WTC11 (cell line): ENCODE measurements around the gene PLXND1. TPM values are rescaled to one million over a fixed set of nuclear protein-coding genes. Genes with fewer than 3 reads are reported as not detected.

Experiments
- ATAC-seq: fragments of 200-7000 bp; cut with Tn5 transposase; 2 replicates; pipeline ENCODE4 v1.10.0; 2021; ENCODE audit warnings: mild to moderate bottlenecking, moderate library complexity
- CTCF ChIA-PET: fragments of 300-600 bp; sonication (Branson Sonifier 250); formaldehyde crosslinking; loops from one replicate; lab custom pipeline; 2021; ENCODE audit warnings: antibody characterized with exemption; lab: Charles Lee
- POLR2A ChIA-PET: fragments of 350-600 bp; sonication (Branson Sonifier 250); formaldehyde crosslinking; loops from one replicate; lab custom pipeline; 2021; ENCODE audit warnings: antibody characterized with exemption; lab: Charles Lee
- DNase-seq: peaks from one replicate; pipeline ENCODE4 v3.0.0; 2021; ENCODE audit warnings: low spot score
- H3K27ac Mint-ChIP-seq: 2 replicates; pipeline ENCODE4 v1.8.0; 2021; ENCODE audit warnings: mixed read lengths
- H3K27me3 Mint-ChIP-seq: 2 replicates; pipeline ENCODE4 v1.8.0; 2021; ENCODE audit warnings: low read depth, mild to moderate bottlenecking, moderate library complexity, mixed read lengths
- H3K36me3 Mint-ChIP-seq: 2 replicates; pipeline ENCODE4 v1.8.0; 2021; ENCODE audit warnings: mixed read lengths
- H3K4me1 Mint-ChIP-seq: 2 replicates; pipeline ENCODE4 v1.8.0; 2022; ENCODE audit warnings: mixed read lengths
- H3K4me3 Mint-ChIP-seq: 2 replicates; pipeline ENCODE4 v1.8.0; 2021; ENCODE audit warnings: mild to moderate bottlenecking, moderate library complexity, mixed read lengths
- H3K9me3 Mint-ChIP-seq: 2 replicates; pipeline ENCODE4 v1.8.0; 2021; ENCODE audit warnings: mixed read lengths
- ATF1 ChIP-seq: sonication (generic); formaldehyde crosslinking; IDR thresholded peaks from 2 replicates; pipeline ENCODE4 v1.8.1; 2023; ENCODE audit warnings: mild to moderate bottlenecking, moderate library complexity, missing genetic modification reagents
- GTF2I ChIP-seq: fragments of 250-450 bp; sonication (Bioruptor Pico); conservative IDR thresholded peaks from 2 replicates; pipeline ENCODE4 v1.4.0; 2021; ENCODE audit warnings: mild to moderate bottlenecking
- IRF2 ChIP-seq: sonication (generic); formaldehyde crosslinking; IDR thresholded peaks from 2 replicates; pipeline ENCODE4 v1.8.0; 2022; ENCODE audit warnings: low read depth, missing genetic modification reagents, borderline replicate concordance
- JUN ChIP-seq: sonication (generic); formaldehyde crosslinking; IDR thresholded peaks from 2 replicates; pipeline ENCODE4 v1.8.0; 2023; ENCODE audit warnings: mild to moderate bottlenecking, missing genetic modification reagents
- NFE2L1 ChIP-seq: sonication (generic); formaldehyde crosslinking; IDR thresholded peaks from 2 replicates; pipeline ENCODE4 v1.8.1; 2023; ENCODE audit warnings: missing genetic modification reagents
- NR2C2 ChIP-seq: sonication (generic); formaldehyde crosslinking; IDR thresholded peaks from 2 replicates; pipeline ENCODE4 v1.8.0; 2022; ENCODE audit warnings: mild to moderate bottlenecking, missing genetic modification reagents
- RELA ChIP-seq: sonication (generic); formaldehyde crosslinking; IDR thresholded peaks from 2 replicates; pipeline ENCODE4 v1.8.1; 2022; ENCODE audit warnings: missing genetic modification reagents, mild to moderate bottlenecking, borderline replicate concordance
- RORB ChIP-seq: fragments of 250-450 bp; sonication (Bioruptor Pico); IDR thresholded peaks from 2 replicates; pipeline ENCODE4 v1.9.0; 2021; ENCODE audit warnings: mild to moderate bottlenecking
- SP1 ChIP-seq: sonication (generic); formaldehyde crosslinking; conservative IDR thresholded peaks from 2 replicates; pipeline ENCODE4 v1.8.1; 2022; ENCODE audit warnings: missing genetic modification reagents
- TP53 ChIP-seq: sonication (generic); formaldehyde crosslinking; IDR thresholded peaks from 2 replicates; pipeline ENCODE4 v1.8.1; 2023; ENCODE audit warnings: mild to moderate bottlenecking, missing genetic modification reagents
- ZNF263 ChIP-seq: sonication (generic); formaldehyde crosslinking; IDR thresholded peaks from 2 replicates; pipeline ENCODE4 v1.8.1; 2022; ENCODE audit warnings: low read depth, mild to moderate bottlenecking, moderate library complexity, missing genetic modification reagents
- ZNF423 ChIP-seq: fragments of 250-450 bp; sonication (Bioruptor Pico); IDR thresholded peaks from 2 replicates; pipeline ENCODE4 v2.1.2; 2022; ENCODE audit warnings: mild to moderate bottlenecking, moderate library complexity
- ZNF671 ChIP-seq: fragments of 250-450 bp; sonication (Bioruptor Pico); IDR thresholded peaks from 2 replicates; pipeline ENCODE4 v1.8.0; 2021; ENCODE audit warnings: mild to moderate bottlenecking
- total RNA-seq: library from RNA; stranded (reverse); gene quantifications from 3 replicates; pipeline ENCODE4 v1.2.3, GENCODE V29; 2021
- TF ChIP-seq, protein P1 (sequence below): sonication (generic); formaldehyde crosslinking; IDR thresholded peaks from 2 replicates; pipeline ENCODE4 v1.8.0; 2022; ENCODE audit warnings: missing genetic modification reagents
- TF ChIP-seq, protein P2 (sequence below): fragments of 250-450 bp; sonication (Bioruptor Pico); IDR thresholded peaks from 2 replicates; pipeline ENCODE4 v1.9.0; 2021; ENCODE audit warnings: mild to moderate bottlenecking
- TF ChIP-seq, protein P3 (sequence below): sonication (generic); formaldehyde crosslinking; IDR thresholded peaks from 2 replicates; pipeline ENCODE4 v1.8.1; 2023; ENCODE audit warnings: mild to moderate bottlenecking, missing genetic modification reagents
- TF ChIP-seq, protein P4 (sequence below): sonication (generic); formaldehyde crosslinking; IDR thresholded peaks from 2 replicates; pipeline ENCODE4 v1.8.1; 2023; ENCODE audit warnings: mild to moderate bottlenecking, missing genetic modification reagents, moderate library complexity
- TF ChIP-seq, protein P5 (sequence below): sonication (generic); formaldehyde crosslinking; IDR thresholded peaks from 2 replicates; pipeline ENCODE4 v1.8.0; 2022; ENCODE audit warnings: mild to moderate bottlenecking, missing genetic modification reagents
- TF ChIP-seq, protein P6 (sequence below): sonication (generic); formaldehyde crosslinking; IDR thresholded peaks from 2 replicates; pipeline ENCODE4 v1.8.0; 2022; ENCODE audit warnings: mild to moderate bottlenecking, missing genetic modification reagents
- TF ChIP-seq, protein P7 (sequence below): sonication (generic); formaldehyde crosslinking; IDR thresholded peaks from 2 replicates; pipeline ENCODE4 v1.8.0; 2023; ENCODE audit warnings: missing genetic modification reagents
- TF ChIP-seq, protein P8 (sequence below): sonication (generic); formaldehyde crosslinking; IDR thresholded peaks from 2 replicates; pipeline ENCODE4 v1.8.0; 2023; ENCODE audit warnings: missing genetic modification reagents, mild to moderate bottlenecking, borderline replicate concordance

Gene PLXND1
- total RNA-seq, 1 experiment from 2014 or later = 56.7 TPM

DNA sequence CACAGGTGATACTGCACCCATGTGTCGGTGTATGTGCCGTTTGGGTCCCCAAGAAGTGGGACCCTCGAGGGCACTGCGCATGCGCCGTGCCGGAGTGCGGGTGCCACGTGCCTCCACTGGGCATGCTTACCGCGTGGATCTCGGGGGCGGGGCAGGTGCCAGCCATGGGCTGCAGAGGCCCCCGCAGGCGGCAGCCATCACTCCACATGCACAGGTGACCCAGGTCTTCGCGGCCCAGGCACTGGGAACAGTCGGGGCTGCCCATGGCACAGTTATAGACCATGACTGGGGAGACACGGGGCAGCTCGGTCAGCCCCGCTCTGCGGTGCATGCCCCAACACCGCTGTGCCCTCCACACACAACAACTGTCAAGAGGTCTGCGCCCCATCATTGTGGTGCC is 32.3 kb downstream of the PLXND1 start (continued):
- TF ChIP-seq, protein P1, sequence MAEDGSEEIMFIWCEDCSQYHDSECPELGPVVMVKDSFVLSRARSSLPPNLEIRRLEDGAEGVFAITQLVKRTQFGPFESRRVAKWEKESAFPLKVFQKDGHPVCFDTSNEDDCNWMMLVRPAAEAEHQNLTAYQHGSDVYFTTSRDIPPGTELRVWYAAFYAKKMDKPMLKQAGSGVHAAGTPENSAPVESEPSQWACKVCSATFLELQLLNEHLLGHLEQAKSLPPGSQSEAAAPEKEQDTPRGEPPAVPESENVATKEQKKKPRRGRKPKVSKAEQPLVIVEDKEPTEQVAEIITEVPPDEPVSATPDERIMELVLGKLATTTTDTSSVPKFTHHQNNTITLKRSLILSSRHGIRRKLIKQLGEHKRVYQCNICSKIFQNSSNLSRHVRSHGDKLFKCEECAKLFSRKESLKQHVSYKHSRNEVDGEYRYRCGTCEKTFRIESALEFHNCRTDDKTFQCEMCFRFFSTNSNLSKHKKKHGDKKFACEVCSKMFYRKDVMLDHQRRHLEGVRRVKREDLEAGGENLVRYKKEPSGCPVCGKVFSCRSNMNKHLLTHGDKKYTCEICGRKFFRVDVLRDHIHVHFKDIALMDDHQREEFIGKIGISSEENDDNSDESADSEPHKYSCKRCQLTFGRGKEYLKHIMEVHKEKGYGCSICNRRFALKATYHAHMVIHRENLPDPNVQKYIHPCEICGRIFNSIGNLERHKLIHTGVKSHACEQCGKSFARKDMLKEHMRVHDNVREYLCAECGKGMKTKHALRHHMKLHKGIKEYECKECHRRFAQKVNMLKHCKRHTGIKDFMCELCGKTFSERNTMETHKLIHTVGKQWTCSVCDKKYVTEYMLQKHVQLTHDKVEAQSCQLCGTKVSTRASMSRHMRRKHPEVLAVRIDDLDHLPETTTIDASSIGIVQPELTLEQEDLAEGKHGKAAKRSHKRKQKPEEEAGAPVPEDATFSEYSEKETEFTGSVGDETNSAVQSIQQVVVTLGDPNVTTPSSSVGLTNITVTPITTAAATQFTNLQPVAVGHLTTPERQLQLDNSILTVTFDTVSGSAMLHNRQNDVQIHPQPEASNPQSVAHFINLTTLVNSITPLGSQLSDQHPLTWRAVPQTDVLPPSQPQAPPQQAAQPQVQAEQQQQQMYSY (CRISPR knock-in tag) = no peak
- TF ChIP-seq ZNF671 (CRISPR knock-in tag) (no peak), IRF2 (no peak), JUN (no peak), RELA (CRISPR knock-in tag) (no peak)
- TF ChIP-seq, protein P2, sequence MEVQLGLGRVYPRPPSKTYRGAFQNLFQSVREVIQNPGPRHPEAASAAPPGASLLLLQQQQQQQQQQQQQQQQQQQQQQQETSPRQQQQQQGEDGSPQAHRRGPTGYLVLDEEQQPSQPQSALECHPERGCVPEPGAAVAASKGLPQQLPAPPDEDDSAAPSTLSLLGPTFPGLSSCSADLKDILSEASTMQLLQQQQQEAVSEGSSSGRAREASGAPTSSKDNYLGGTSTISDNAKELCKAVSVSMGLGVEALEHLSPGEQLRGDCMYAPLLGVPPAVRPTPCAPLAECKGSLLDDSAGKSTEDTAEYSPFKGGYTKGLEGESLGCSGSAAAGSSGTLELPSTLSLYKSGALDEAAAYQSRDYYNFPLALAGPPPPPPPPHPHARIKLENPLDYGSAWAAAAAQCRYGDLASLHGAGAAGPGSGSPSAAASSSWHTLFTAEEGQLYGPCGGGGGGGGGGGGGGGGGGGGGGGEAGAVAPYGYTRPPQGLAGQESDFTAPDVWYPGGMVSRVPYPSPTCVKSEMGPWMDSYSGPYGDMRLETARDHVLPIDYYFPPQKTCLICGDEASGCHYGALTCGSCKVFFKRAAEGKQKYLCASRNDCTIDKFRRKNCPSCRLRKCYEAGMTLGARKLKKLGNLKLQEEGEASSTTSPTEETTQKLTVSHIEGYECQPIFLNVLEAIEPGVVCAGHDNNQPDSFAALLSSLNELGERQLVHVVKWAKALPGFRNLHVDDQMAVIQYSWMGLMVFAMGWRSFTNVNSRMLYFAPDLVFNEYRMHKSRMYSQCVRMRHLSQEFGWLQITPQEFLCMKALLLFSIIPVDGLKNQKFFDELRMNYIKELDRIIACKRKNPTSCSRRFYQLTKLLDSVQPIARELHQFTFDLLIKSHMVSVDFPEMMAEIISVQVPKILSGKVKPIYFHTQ (CRISPR knock-in tag) = no peak
- TF ChIP-seq, protein P3, sequence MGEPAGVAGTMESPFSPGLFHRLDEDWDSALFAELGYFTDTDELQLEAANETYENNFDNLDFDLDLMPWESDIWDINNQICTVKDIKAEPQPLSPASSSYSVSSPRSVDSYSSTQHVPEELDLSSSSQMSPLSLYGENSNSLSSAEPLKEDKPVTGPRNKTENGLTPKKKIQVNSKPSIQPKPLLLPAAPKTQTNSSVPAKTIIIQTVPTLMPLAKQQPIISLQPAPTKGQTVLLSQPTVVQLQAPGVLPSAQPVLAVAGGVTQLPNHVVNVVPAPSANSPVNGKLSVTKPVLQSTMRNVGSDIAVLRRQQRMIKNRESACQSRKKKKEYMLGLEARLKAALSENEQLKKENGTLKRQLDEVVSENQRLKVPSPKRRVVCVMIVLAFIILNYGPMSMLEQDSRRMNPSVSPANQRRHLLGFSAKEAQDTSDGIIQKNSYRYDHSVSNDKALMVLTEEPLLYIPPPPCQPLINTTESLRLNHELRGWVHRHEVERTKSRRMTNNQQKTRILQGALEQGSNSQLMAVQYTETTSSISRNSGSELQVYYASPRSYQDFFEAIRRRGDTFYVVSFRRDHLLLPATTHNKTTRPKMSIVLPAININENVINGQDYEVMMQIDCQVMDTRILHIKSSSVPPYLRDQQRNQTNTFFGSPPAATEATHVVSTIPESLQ = no peak

DNA sequence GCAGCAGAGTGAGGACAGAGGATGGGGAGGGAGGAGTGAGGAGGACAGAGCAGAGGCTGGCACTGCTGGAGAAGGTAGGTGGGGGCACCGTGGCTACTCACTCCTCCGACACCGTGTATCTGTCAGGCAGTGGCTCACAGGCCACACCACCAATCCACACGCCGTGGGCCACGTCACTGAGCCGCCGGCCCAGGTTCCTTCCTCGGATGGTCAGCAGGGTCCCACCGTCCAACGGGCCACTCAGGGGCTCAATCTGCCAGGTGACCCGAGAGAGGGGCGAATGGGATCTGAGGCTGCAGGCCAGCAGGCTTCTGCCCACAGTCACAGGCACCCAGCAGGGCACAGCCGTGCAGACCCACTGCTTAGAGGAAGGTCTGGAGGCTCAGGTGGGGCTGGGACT is 33.0 kb downstream of the PLXND1 start:
- CTCF ChIA-PET = no interaction called here
- Mint-ChIP-seq H3K27ac (peak overlapping the region; percentile 32), H3K27me3 (no peaks in the 10 kb centered on the region), H3K9me3 (no peaks in the 10 kb centered on the region), H3K4me3 (no peak overlapping the region), H3K36me3 (peaks cover 3% of the 10 kb centered on the region; the same call in 1 of the 2 replicates), H3K4me1 (peaks cover 11% of the 10 kb centered on the region)
- ATAC-seq = no peak
- DNase-seq = no peak
- POLR2A ChIA-PET = no interaction called here
- TF ChIP-seq NFE2L1 (CRISPR knock-in tag) (no peak), TP53 (CRISPR knock-in tag) (no peak), NR2C2 (CRISPR knock-in tag) (no peak), GTF2I (CRISPR knock-in tag) (no peak), RORB (CRISPR knock-in tag) (no peak), ZNF263 (CRISPR knock-in tag) (no peak), ZNF423 (CRISPR knock-in tag) (no peak), SP1 (CRISPR knock-in tag) (no peak), ATF1 (CRISPR knock-in tag) (no peak)
- TF ChIP-seq, protein P4, sequence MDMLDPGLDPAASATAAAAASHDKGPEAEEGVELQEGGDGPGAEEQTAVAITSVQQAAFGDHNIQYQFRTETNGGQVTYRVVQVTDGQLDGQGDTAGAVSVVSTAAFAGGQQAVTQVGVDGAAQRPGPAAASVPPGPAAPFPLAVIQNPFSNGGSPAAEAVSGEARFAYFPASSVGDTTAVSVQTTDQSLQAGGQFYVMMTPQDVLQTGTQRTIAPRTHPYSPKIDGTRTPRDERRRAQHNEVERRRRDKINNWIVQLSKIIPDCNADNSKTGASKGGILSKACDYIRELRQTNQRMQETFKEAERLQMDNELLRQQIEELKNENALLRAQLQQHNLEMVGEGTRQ (CRISPR knock-in tag) = no peak
- TF ChIP-seq, protein P5, sequence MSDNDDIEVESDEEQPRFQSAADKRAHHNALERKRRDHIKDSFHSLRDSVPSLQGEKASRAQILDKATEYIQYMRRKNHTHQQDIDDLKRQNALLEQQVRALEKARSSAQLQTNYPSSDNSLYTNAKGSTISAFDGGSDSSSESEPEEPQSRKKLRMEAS (CRISPR knock-in tag) = no peak
- TF ChIP-seq, protein P6, sequence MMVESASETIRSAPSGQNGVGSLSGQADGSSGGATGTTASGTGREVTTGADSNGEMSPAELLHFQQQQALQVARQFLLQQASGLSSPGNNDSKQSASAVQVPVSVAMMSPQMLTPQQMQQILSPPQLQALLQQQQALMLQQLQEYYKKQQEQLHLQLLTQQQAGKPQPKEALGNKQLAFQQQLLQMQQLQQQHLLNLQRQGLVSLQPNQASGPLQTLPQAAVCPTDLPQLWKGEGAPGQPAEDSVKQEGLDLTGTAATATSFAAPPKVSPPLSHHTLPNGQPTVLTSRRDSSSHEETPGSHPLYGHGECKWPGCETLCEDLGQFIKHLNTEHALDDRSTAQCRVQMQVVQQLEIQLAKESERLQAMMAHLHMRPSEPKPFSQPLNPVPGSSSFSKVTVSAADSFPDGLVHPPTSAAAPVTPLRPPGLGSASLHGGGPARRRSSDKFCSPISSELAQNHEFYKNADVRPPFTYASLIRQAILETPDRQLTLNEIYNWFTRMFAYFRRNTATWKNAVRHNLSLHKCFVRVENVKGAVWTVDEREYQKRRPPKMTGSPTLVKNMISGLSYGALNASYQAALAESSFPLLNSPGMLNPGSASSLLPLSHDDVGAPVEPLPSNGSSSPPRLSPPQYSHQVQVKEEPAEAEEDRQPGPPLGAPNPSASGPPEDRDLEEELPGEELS (CRISPR knock-in tag) = no peak
- TF ChIP-seq, protein P7, sequence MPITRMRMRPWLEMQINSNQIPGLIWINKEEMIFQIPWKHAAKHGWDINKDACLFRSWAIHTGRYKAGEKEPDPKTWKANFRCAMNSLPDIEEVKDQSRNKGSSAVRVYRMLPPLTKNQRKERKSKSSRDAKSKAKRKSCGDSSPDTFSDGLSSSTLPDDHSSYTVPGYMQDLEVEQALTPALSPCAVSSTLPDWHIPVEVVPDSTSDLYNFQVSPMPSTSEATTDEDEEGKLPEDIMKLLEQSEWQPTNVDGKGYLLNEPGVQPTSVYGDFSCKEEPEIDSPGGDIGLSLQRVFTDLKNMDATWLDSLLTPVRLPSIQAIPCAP (CRISPR knock-in tag) = no peak
- TF ChIP-seq, protein P8, sequence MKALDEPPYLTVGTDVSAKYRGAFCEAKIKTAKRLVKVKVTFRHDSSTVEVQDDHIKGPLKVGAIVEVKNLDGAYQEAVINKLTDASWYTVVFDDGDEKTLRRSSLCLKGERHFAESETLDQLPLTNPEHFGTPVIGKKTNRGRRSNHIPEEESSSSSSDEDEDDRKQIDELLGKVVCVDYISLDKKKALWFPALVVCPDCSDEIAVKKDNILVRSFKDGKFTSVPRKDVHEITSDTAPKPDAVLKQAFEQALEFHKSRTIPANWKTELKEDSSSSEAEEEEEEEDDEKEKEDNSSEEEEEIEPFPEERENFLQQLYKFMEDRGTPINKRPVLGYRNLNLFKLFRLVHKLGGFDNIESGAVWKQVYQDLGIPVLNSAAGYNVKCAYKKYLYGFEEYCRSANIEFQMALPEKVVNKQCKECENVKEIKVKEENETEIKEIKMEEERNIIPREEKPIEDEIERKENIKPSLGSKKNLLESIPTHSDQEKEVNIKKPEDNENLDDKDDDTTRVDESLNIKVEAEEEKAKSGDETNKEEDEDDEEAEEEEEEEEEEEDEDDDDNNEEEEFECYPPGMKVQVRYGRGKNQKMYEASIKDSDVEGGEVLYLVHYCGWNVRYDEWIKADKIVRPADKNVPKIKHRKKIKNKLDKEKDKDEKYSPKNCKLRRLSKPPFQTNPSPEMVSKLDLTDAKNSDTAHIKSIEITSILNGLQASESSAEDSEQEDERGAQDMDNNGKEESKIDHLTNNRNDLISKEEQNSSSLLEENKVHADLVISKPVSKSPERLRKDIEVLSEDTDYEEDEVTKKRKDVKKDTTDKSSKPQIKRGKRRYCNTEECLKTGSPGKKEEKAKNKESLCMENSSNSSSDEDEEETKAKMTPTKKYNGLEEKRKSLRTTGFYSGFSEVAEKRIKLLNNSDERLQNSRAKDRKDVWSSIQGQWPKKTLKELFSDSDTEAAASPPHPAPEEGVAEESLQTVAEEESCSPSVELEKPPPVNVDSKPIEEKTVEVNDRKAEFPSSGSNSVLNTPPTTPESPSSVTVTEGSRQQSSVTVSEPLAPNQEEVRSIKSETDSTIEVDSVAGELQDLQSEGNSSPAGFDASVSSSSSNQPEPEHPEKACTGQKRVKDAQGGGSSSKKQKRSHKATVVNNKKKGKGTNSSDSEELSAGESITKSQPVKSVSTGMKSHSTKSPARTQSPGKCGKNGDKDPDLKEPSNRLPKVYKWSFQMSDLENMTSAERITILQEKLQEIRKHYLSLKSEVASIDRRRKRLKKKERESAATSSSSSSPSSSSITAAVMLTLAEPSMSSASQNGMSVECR (CRISPR knock-in tag) = no peak
